ENCODE measurements around the gene S100A3. TPM values are rescaled to one million over a fixed set of nuclear protein-coding genes. Genes with fewer than 3 reads are reported as not detected.
"Not testable (repeated sequence)": the region's sequence is repeated elsewhere in the genome, so short reads cannot be mapped to it uniquely, and the experiment has no call there.

The S100A3 gene
- total RNA-seq, 2 donors from 2014 or later = not detected

GRCh38 chr1:153520818-153521476, 28.1 kb downstream of the S100A3 start:
- Histone ChIP-seq H3K4me3 (no peak overlapping the region), H3K36me3 (replicated peaks in 1 of 2; ENCODE audit: insufficient read depth in 1 of 2, low read depth in 2 of 2) (no peaks in the 10 kb centered on the region), H3K27ac (peak overlapping the region in 3 of 4 donors; percentile 60 to 69 (median 64)), H3K9me3 (no peaks in the 10 kb centered on the region), H3K27me3 (no peaks in the 10 kb centered on the region), H3K4me1 (peaks cover 11% of the 10 kb centered on the region)
- intact Hi-C loops (cut with DNase I) = no loop called here
- 75 to 83% methylated on average over 4 of the region's 4 CpGs for WGBS, 2 donors
- DNase-seq (no peak), ATAC-seq (peak; percentile 49)
- TF ChIP-seq POLR2A (IDR thresholded peaks at IDR 0.05) (no peak), CTCF (IDR thresholded peaks at IDR 0.05) (no peak)

- H3K27ac ChIP-seq = peak overlapping the region in 3 of 4 donors; percentile 60 to 69 (median 64)
- H3K9me3 ChIP-seq; H3K4me3 ChIP-seq; intact Hi-C loops (cut with DNase I); H3K27me3 ChIP-seq; H3K4me1 ChIP-seq; H3K36me3 ChIP-seq (replicated peaks in 1 of 2; ENCODE audit: insufficient read depth in 1 of 2, low read depth in 2 of 2): not testable (repeated sequence)
- peak; percentile 75 for ATAC-seq
- peak; percentile 59 to 81 (median 71) for DNase-seq
- WGBS, 2 donors = 50 to 53% methylated on average over 5 of the region's 5 CpGs
Observed at GRCh38 chr1:153520137-153520691, 28.8 kb downstream of the S100A3 start.

- Histone ChIP-seq H3K27me3 (no peaks in the 10 kb centered on the region), H3K27ac (no peak overlapping the region), H3K4me1 (peaks cover 7% of the 10 kb centered on the region), H3K9me3 (no peaks in the 10 kb centered on the region), H3K4me3 (no peak overlapping the region), H3K36me3 (replicated peaks in 1 of 2; ENCODE audit: insufficient read depth in 1 of 2, low read depth in 2 of 2) (no peaks in the 10 kb centered on the region)
- intact Hi-C loops (cut with DNase I) = no loop called here
- ATAC-seq (no peak), DNase-seq (no peak)
- WGBS, 2 donors = 65 to 69% methylated on average over 3 of the region's 3 CpGs
- TF ChIP-seq CTCF (IDR thresholded peaks at IDR 0.05) = no peak
- TF ChIP-seq POLR2A (IDR thresholded peaks at IDR 0.05) = no peak
Observed at GRCh38 chr1:153519242-153519641, 29.8 kb downstream of the S100A3 start.

GRCh38 chr1:153515504-153516394, 33.3 kb downstream of the S100A3 start:
- intact Hi-C loops (cut with DNase I) = no loop called here
- WGBS, 2 donors = 49 to 51% methylated on average over 8 of the region's 8 CpGs
- H3K27ac ChIP-seq = no peak overlapping the region
- H3K36me3 ChIP-seq (replicated peaks in 1 of 2; ENCODE audit: insufficient read depth in 1 of 2, low read depth in 2 of 2) = no peaks in the 10 kb centered on the region
- TF ChIP-seq POLR2A (IDR thresholded peaks at IDR 0.05) (no peak), CTCF (IDR thresholded peaks at IDR 0.05) (no peak)
- H3K9me3 ChIP-seq = no peaks in the 10 kb centered on the region
- no peak for ATAC-seq
- no peak for DNase-seq
- H3K4me3 ChIP-seq = no peak overlapping the region
- peaks cover 3% of the 10 kb centered on the region for H3K4me1 ChIP-seq
- H3K27me3 ChIP-seq = no peaks in the 10 kb centered on the region

- no peak overlapping the region for H3K4me3 ChIP-seq
- H3K36me3 ChIP-seq (replicated peaks in 1 of 2; ENCODE audit: insufficient read depth in 1 of 2, low read depth in 2 of 2) = no peaks in the 10 kb centered on the region
- H3K27ac ChIP-seq = no peak overlapping the region
- ATAC-seq = no peak
- DNase-seq = no peak
- no peaks in the 10 kb centered on the region for H3K27me3 ChIP-seq
- H3K4me1 ChIP-seq = no peaks in the 10 kb centered on the region
- TF ChIP-seq CTCF (IDR thresholded peaks at IDR 0.05) (no peak), POLR2A (IDR thresholded peaks at IDR 0.05) (no peak)
- intact Hi-C loops (cut with DNase I) = no loop called here
- WGBS, 2 donors = 89 to 90% methylated on average over 7 of the region's 7 CpGs
- H3K9me3 ChIP-seq = no peaks in the 10 kb centered on the region
Observed at GRCh38 chr1:153513666-153514065, 35.4 kb downstream of the S100A3 start.
